HepG2 (cell line): Measurements from ENCODE around the gene RPUSD4.

Experiments
- ZBTB44 ChIP-seq: sonication (generic); formaldehyde crosslinking; IDR thresholded peaks from 2 replicates; pipeline ENCODE4 v1.4.0; 2020; ENCODE audit warnings: missing genetic modification reagents
- ZNF281 ChIP-seq: sonication (generic); formaldehyde crosslinking; IDR thresholded peaks from 2 replicates; pipeline ENCODE4 v1.4.0; 2020; ENCODE audit warnings: missing genetic modification reagents, borderline replicate concordance

GRCh38 chr11:126167488-126167887, 44.0 kb downstream of the RPUSD4 start:
- TF ChIP-seq ZBTB44 (CRISPR knock-in tag) (no peak), ZNF281 (CRISPR knock-in tag) (no peak)
